NCI-H748 (cell line): ENCODE results near the gene TYW1B.
"Not testable (repeated sequence)": the region's sequence is repeated elsewhere in the genome, so short reads cannot be mapped to it uniquely, and the experiment has no call there.

Source experiments
- DNase-seq: peaks from one replicate; lab custom pipeline; 2025; ENCODE audit not compliant: unreplicated experiment; lab: John Stamatoyannopoulos, UW

Gene TYW1B

GRCh38 chr7:72816370-72817157 is 11.4 kb downstream of the TYW1B start:
- not testable (repeated sequence) for DNase-seq

GRCh38 chr7:72810437-72810836 is 17.6 kb downstream of the TYW1B start:
- DNase-seq: not testable (repeated sequence)

GRCh38 chr7:72808511-72808910 is 19.5 kb downstream of the TYW1B start:
- DNase-seq: not testable (repeated sequence)

- DNase-seq: not testable (repeated sequence)
Measured at GRCh38 chr7:72806851-72807250, 21.1 kb downstream of the TYW1B start.

GRCh38 chr7:72805526-72806494 is 22.2 kb downstream of the TYW1B start:
- DNase-seq: no peak

- not testable (repeated sequence) for DNase-seq
Measured at GRCh38 chr7:72803778-72804177, 24.2 kb downstream of the TYW1B start.

GRCh38 chr7:72801564-72801963 is 26.4 kb downstream of the TYW1B start:
- DNase-seq: not testable (repeated sequence)

- DNase-seq: not testable (repeated sequence)
Measured at GRCh38 chr7:72795401-72795800, 32.6 kb downstream of the TYW1B start.

- DNase-seq: no peak
Measured at GRCh38 chr7:72793791-72794190, 34.2 kb downstream of the TYW1B start.

GRCh38 chr7:72790698-72791060 is 37.3 kb downstream of the TYW1B start:
- not testable (repeated sequence) for DNase-seq

- not testable (repeated sequence) for DNase-seq
Measured at GRCh38 chr7:72790048-72790697, 37.8 kb downstream of the TYW1B start.

GRCh38 chr7:72785166-72785955 is 42.6 kb downstream of the TYW1B start:
- no peak for DNase-seq

GRCh38 chr7:72783601-72784370 is 44.2 kb downstream of the TYW1B start:
- DNase-seq: not testable (repeated sequence)

GRCh38 chr7:72781631-72782030 is 46.4 kb downstream of the TYW1B start:
- DNase-seq: no peak

- DNase-seq: no peak
Measured at GRCh38 chr7:72781161-72781560, 46.8 kb downstream of the TYW1B start.

- DNase-seq: not testable (repeated sequence)
Measured at GRCh38 chr7:72780289-72780894, 47.6 kb downstream of the TYW1B start.

GRCh38 chr7:72777167-72777566 is 50.8 kb downstream of the TYW1B start:
- DNase-seq: not testable (repeated sequence)

- DNase-seq: not testable (repeated sequence)
Measured at GRCh38 chr7:72772627-72773026, 55.4 kb downstream of the TYW1B start.

GRCh38 chr7:72766994-72767393 is 61.0 kb downstream of the TYW1B start:
- not testable (repeated sequence) for DNase-seq
